DND-41 (cell line): ENCODE measurements around the gene CDK9.

Source experiments
- CTCF ChIP-seq: IDR thresholded peaks from 2 replicates; pipeline ENCODE4 v1.5.1; 2012; ENCODE audit warnings: borderline replicate concordance, low read length, moderate library complexity, mild to moderate bottlenecking; ENCODE audit not compliant: poor library complexity, severe bottlenecking; ENCODE audit errors: extremely low read depth
- EZH2 ChIP-seq: IDR thresholded peaks from 3 replicates; pipeline ENCODE4 v1.6.1; 2012; ENCODE audit warnings: borderline replicate concordance, low read depth, mild to moderate bottlenecking, moderate library complexity, low read length, inconsistent platforms; ENCODE audit not compliant: severe bottlenecking

GRCh38 chr9:127744398-127745110 is 41.3 kb upstream of the CDK9 start:
- TF ChIP-seq CTCF (no peak), EZH2 (no peak)
